ENCODE data around the gene ATP2B3.

The ATP2B3 gene

DNA sequence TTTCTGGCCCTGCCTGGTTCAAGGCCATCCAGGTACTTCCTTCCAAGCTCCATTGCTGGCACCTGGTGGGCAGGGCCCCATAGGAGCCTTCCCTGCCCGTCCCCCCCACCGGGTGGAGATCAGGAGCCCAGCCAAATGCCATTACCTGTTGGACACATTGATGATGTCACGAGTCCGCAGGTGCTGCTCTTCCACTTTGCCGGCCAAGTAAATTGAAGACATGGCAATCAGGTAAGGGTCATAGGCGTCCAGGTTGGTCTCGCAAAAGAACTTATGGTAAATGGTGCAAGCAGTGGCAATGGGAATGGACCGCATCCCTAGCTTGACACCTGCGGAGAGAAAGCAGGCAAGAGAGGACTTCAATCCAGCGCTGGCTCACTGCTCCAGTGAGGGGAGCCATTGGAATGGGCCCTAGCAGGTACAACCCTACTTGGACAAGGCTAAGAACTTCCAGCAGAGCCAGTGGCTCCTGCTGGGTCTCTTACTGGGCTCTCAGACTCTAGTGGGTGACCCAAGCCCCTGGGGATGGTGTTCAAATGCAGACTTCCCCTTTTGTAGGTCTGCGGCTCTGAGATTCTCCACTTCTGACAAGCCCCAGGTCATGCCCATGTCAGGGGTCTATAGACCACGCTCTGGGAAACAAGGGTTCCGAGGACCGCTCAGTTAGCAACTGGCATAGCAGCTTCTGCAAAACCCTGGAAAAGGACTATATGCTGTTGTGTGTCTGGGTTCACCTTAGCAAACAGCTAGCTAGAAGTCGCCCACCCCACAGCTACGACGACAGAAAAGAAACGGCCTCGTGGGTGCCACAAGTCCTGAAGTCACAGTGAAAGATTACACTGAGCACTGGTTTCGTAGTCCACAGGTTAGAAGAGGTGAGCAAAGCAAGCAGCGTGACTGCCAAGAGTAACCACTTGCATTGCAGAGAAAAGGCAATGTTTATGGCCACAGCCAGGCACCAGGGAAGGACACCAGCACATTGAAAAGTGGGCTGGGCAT, 78.7 kb downstream of the ATP2B3 start:
- TF ChIP-seq ZNF274 (IDR thresholded peaks at IDR 0.05; ENCODE audit: low read depth, low read length): no peak
- no peak for TF ChIP-seq YY1 (IDR thresholded peaks at IDR 0.05; ENCODE audit: insufficient read depth, insufficient read length)
- TF ChIP-seq SUZ12 (IDR thresholded peaks at IDR 0.05; ENCODE audit: extremely low read depth, insufficient read depth, insufficient read length): no peak
- Histone ChIP-seq H3K4me3 (ENCODE audit: insufficient read length, low read depth) (no peak overlapping the region), H3K27me3 (ENCODE audit: insufficient read depth, insufficient read length) (no peaks in the 10 kb centered on the region), H3K4me1 (ENCODE audit: insufficient read depth, insufficient read length) (no peaks in the 10 kb centered on the region), H3K9me3 (ENCODE audit: insufficient read depth, low read length) (no peaks in the 10 kb centered on the region), H3K9ac (ENCODE audit: insufficient read length, low read depth) (no peak overlapping the region), H3K36me3 (ENCODE audit: insufficient read depth, insufficient read length, low read length) (peaks cover 23% of the 10 kb centered on the region)
- DNase-seq (ENCODE audit: low read depth, low spot score): no peak

DNA sequence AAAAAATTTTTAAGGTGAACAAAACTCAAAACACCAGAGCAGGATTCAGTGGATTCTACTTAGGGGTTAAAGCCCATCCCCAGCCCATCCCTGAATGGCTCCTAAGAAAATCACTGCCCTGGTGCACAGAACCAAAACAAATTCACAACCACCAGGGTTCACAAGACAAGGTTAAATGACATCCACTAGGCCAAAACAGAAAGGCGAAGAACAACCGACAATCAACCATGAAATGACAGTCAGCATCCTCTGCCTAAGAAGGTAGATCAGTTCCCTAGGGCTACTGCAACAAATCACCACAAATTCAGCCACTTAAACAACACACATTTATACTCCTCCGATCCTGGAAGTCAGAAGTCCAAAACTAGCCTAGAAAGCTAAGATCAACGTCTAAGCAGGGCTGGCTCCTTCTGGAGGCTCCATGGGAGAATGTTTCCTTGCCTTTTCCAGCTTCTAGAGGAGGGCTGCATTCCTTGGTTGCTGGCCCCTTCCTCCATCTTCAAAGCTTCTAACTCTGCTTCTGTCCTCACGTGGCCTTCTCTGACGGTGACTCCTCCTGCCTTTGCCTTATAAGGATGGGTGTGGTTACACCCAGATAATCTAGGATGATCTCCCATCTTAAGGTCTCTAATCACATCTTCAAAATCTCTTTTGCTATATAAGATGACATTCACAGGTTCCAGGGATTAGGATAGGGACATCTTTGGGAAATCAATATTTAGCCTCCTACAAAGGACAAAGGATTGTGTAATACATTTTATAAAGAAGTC, 79.7 kb downstream of the ATP2B3 start:
- Histone ChIP-seq H3K27me3 (ENCODE audit: insufficient read depth, insufficient read length) (no peaks in the 10 kb centered on the region), H3K9ac (ENCODE audit: insufficient read length, low read depth) (no peak overlapping the region), H3K9me3 (ENCODE audit: insufficient read depth, low read length) (no peaks in the 10 kb centered on the region), H3K4me3 (ENCODE audit: insufficient read length, low read depth) (no peak overlapping the region), H3K36me3 (ENCODE audit: insufficient read depth, insufficient read length, low read length) (peaks cover 21% of the 10 kb centered on the region), H3K4me1 (ENCODE audit: insufficient read depth, insufficient read length) (no peaks in the 10 kb centered on the region)
- DNase-seq (ENCODE audit: low read depth, low spot score): no peak
- TF ChIP-seq ZNF274 (IDR thresholded peaks at IDR 0.05; ENCODE audit: low read depth, low read length): no peak
- TF ChIP-seq SUZ12 (IDR thresholded peaks at IDR 0.05; ENCODE audit: extremely low read depth, insufficient read depth, insufficient read length): no peak
- TF ChIP-seq YY1 (IDR thresholded peaks at IDR 0.05; ENCODE audit: insufficient read depth, insufficient read length): no peak

DNA sequence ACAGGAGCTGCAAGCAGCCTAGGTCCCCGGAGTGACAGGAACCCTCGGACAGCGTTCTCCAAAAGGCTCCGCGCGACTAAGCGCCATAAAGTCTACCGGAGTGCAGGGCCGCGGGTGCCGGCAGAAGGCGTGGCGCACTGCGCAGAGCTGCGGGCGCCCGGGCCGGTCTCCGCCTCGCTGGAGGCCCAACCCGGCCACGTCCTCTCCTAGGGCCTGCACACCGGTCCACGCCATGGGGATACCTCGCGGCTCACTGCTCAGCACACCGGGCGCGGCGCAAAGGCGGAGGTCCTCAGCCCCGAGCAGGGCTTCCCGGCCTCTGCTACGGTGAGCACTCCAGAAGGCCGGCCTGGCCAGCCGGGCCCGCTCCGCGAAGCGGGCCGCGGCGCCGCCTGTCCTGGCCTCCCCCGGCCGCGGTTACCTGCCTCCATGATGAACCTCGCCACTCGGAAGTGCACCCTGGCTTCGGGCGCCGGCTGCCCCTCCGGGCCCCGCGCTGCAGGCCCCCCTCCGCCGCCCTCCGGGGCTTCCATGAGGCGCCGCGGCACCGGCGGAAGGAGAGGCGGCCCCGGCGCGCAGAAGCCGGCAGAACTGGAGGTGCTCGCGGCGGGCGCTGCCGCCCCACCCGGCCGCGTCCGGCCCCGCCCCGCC, 81.2 kb downstream of the ATP2B3 start, which contains the start of gene CCNQ:
Gene CCNQ, minus strand, starts transcription at position 599 of the 651 bp plus-strand sequence. Its CDS starts 66 bp downstream, at position 533.
- peak within 1 kb of the TSS; percentile 53 for H3K4me3 ChIP-seq (ENCODE audit: insufficient read length, low read depth)
- DNase-seq (ENCODE audit: low read depth, low spot score): no peak
- TF ChIP-seq SUZ12 (IDR thresholded peaks at IDR 0.05; ENCODE audit: extremely low read depth, insufficient read depth, insufficient read length): no peak
- TF ChIP-seq ZNF274 (IDR thresholded peaks at IDR 0.05; ENCODE audit: low read depth, low read length): no peak
- no peak for TF ChIP-seq YY1 (IDR thresholded peaks at IDR 0.05; ENCODE audit: insufficient read depth, insufficient read length)
- H3K36me3 ChIP-seq (ENCODE audit: insufficient read depth, insufficient read length, low read length): peaks cover 13% of the 10 kb centered on the region
- no peaks in the 10 kb centered on the region for H3K27me3 ChIP-seq (ENCODE audit: insufficient read depth, insufficient read length)
- H3K4me1 ChIP-seq (ENCODE audit: insufficient read depth, insufficient read length): no peaks in the 10 kb centered on the region
- H3K9me3 ChIP-seq (ENCODE audit: insufficient read depth, low read length): no peaks in the 10 kb centered on the region
- peak within 1 kb of the TSS; percentile 72 for H3K9ac ChIP-seq (ENCODE audit: insufficient read length, low read depth)

DNA sequence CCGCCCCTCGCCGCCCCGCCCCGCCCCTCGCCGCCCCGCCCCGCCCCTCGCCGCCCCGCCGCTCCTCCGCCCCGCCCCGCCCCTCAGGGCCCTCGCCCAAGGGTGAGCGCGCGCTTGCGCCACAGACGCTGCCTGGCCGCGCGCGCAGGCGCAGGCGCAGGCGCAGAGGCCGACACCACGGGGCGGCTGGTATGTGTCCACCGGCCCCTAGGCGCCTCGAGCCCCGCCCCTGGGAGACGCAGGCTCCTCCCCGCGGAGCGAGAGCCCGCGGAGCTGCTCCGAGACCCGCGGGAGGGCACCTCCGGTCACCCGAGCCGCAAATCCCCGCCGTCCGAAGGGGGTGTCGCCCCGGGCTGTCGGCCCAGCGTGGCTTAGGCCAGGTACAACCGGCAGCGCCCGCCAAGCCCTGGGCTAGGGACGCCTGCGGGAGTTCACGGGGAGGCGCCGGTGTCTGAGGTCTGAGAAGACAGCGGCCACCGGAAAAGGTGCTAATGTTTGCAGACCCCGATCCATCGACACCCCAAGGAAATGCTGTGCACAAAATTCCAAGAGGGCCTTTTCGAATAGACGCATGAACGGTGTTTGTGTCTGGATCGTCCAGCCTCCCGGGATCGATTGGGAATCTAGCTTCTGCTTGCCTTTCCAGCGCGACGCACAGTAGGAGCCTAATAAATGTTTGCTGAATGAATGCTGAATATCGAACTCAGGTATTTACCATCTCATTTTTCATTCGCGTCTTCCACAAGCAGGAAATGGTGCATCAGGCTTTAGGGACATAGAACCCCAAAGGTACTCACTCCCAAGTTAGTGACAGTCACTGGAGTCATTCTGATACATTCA, 82.0 kb downstream of the ATP2B3 start:
- peak overlapping the region; percentile 37 for H3K4me3 ChIP-seq (ENCODE audit: insufficient read length, low read depth)
- peak overlapping the region; percentile 61 for H3K9ac ChIP-seq (ENCODE audit: insufficient read length, low read depth)
- peaks cover 7% of the 10 kb centered on the region for H3K36me3 ChIP-seq (ENCODE audit: insufficient read depth, insufficient read length, low read length)
- TF ChIP-seq SUZ12 (IDR thresholded peaks at IDR 0.05; ENCODE audit: extremely low read depth, insufficient read depth, insufficient read length): no peak
- peak; percentile 54 for DNase-seq (ENCODE audit: low read depth, low spot score)
- no peaks in the 10 kb centered on the region for H3K9me3 ChIP-seq (ENCODE audit: insufficient read depth, low read length)
- H3K4me1 ChIP-seq (ENCODE audit: insufficient read depth, insufficient read length): no peaks in the 10 kb centered on the region
- no peaks in the 10 kb centered on the region for H3K27me3 ChIP-seq (ENCODE audit: insufficient read depth, insufficient read length)

DNA sequence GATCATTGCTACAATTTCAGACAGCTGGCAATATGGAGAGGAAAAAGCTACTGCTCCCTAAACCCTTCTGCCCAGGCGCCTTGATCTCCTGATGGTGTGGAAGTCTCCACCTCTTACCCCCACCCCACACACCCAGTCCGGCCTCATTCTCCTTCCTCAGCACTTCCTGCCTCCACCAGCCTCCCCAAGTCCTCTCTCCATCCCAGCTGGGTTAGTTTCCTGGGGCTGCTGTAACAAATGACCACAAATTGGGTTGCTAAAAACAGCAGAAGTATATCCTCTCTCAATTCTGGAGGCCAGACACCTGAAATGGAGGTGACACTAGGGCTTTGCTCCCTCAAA, 82.6 kb downstream of the ATP2B3 start:
- Histone ChIP-seq H3K36me3 (ENCODE audit: insufficient read depth, insufficient read length, low read length) (peaks cover 5% of the 10 kb centered on the region), H3K9ac (ENCODE audit: insufficient read length, low read depth) (peak overlapping the region; percentile 61), H3K4me3 (ENCODE audit: insufficient read length, low read depth) (peak overlapping the region; percentile 37), H3K27me3 (ENCODE audit: insufficient read depth, insufficient read length) (no peaks in the 10 kb centered on the region), H3K9me3 (ENCODE audit: insufficient read depth, low read length) (no peaks in the 10 kb centered on the region), H3K4me1 (ENCODE audit: insufficient read depth, insufficient read length) (no peaks in the 10 kb centered on the region)
- DNase-seq (ENCODE audit: low read depth, low spot score): no peak
- TF ChIP-seq ZNF274 (IDR thresholded peaks at IDR 0.05; ENCODE audit: low read depth, low read length) (no peak), YY1 (IDR thresholded peaks at IDR 0.05; ENCODE audit: insufficient read depth, insufficient read length) (no peak), SUZ12 (IDR thresholded peaks at IDR 0.05; ENCODE audit: extremely low read depth, insufficient read depth, insufficient read length) (no peak)

DNA sequence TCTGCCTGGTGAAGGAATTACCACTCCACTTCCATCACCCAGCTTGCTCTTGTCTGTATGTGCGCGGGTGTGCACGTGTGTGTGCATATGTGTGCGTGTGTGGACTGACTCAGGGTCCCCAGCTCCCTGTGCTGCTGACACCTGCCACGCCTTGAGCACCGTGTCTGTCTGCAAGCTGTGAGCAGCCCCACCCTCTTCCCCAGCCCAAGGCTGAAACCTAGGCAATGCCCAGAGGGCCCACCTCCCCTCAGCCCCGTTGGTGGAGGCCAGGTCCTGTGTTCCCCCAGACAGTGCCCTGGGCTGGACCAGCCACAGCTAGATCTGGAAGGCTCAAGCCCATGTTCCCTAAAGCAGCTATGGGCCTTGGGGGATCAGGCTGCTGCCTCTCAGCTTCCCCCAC, 83.5 kb downstream of the ATP2B3 start:
- no peak for TF ChIP-seq SUZ12 (IDR thresholded peaks at IDR 0.05; ENCODE audit: extremely low read depth, insufficient read depth, insufficient read length)
- TF ChIP-seq ZNF274 (IDR thresholded peaks at IDR 0.05; ENCODE audit: low read depth, low read length): no peak
- TF ChIP-seq YY1 (IDR thresholded peaks at IDR 0.05; ENCODE audit: insufficient read depth, insufficient read length): no peak
- no peak for DNase-seq (ENCODE audit: low read depth, low spot score)
- no peaks in the 10 kb centered on the region for H3K36me3 ChIP-seq (ENCODE audit: insufficient read depth, insufficient read length, low read length)
- H3K4me1 ChIP-seq (ENCODE audit: insufficient read depth, insufficient read length): no peaks in the 10 kb centered on the region
- H3K9ac ChIP-seq (ENCODE audit: insufficient read length, low read depth): no peak overlapping the region
- no peaks in the 10 kb centered on the region for H3K27me3 ChIP-seq (ENCODE audit: insufficient read depth, insufficient read length)
- H3K4me3 ChIP-seq (ENCODE audit: insufficient read length, low read depth): no peak overlapping the region
- H3K9me3 ChIP-seq (ENCODE audit: insufficient read depth, low read length): no peaks in the 10 kb centered on the region

Data from NT2/D1 (cell line).